ENCODE data around the gene CDH5. TPM values are rescaled to one million over a fixed set of nuclear protein-coding genes. Genes with fewer than 3 reads are reported as not detected.

CDH5 gene
- total and polyA plus RNA-seq, 2 donors from 2014 or later, result 13.9 to 41.3 TPM

DNA sequence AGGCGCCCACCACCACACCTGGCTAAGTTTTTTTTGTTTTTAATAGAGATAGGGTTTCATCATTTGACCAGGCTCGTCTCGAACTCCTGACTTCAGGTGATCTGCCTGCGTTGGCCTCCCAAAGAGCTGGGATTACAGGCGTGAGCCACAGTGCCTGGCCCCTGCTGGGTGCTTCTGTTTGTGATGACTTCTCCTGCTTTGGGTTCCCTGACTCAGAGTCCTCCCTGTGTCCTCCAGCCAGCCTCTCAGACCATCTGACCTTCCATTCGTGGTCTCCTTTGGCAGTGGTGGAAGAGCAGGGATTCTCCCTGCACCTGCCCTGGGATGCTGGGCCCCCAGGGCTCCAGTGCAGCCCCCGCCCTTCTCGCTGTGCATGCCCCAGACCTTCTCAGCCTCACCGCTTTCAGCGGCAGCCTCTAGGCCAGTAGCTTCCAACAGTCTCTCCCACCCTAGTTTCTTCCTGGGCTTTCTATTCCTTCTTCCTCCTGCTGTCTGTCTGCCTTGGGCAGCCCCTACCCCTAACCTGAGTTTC, 73.8 kb downstream of the CDH5 start:
- H3K4me1 ChIP-seq (ENCODE audit: control insufficient read depth in 2 of 3, insufficient read depth in 2 of 3, low read depth in 1 of 3, low read length in 3 of 3), result no peaks in the 10 kb centered on the region
- no peak overlapping the region for H3K9ac ChIP-seq (ENCODE audit: low read length in 3 of 3)
- DNase-seq, result no peak
- intact Hi-C loops (cut with DNase I), result no loop called here
- H3K27ac ChIP-seq (ENCODE audit: low read depth in 2 of 2, low read length in 2 of 2), result no peak overlapping the region
- no peak overlapping the region for H3K4me3 ChIP-seq (ENCODE audit: low read length in 3 of 3)
- H3K9me3 ChIP-seq (ENCODE audit: control insufficient read depth in 2 of 3, insufficient read depth in 1 of 3, low read length in 3 of 3), result no peaks in the 10 kb centered on the region
- TF ChIP-seq, protein P1, sequence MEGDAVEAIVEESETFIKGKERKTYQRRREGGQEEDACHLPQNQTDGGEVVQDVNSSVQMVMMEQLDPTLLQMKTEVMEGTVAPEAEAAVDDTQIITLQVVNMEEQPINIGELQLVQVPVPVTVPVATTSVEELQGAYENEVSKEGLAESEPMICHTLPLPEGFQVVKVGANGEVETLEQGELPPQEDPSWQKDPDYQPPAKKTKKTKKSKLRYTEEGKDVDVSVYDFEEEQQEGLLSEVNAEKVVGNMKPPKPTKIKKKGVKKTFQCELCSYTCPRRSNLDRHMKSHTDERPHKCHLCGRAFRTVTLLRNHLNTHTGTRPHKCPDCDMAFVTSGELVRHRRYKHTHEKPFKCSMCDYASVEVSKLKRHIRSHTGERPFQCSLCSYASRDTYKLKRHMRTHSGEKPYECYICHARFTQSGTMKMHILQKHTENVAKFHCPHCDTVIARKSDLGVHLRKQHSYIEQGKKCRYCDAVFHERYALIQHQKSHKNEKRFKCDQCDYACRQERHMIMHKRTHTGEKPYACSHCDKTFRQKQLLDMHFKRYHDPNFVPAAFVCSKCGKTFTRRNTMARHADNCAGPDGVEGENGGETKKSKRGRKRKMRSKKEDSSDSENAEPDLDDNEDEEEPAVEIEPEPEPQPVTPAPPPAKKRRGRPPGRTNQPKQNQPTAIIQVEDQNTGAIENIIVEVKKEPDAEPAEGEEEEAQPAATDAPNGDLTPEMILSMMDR (IDR thresholded peaks at IDR 0.05; ENCODE audit: borderline replicate concordance, extremely low read depth, insufficient read depth), result no peak
- FAIRE-seq, result no peak
- H3K27me3 ChIP-seq (ENCODE audit: control insufficient read depth, insufficient read depth, low read length), result no peaks in the 10 kb centered on the region
- no peaks in the 10 kb centered on the region for H3K36me3 ChIP-seq (ENCODE audit: control insufficient read depth in 2 of 3, insufficient read depth in 3 of 3, low read length in 3 of 3)

DNA sequence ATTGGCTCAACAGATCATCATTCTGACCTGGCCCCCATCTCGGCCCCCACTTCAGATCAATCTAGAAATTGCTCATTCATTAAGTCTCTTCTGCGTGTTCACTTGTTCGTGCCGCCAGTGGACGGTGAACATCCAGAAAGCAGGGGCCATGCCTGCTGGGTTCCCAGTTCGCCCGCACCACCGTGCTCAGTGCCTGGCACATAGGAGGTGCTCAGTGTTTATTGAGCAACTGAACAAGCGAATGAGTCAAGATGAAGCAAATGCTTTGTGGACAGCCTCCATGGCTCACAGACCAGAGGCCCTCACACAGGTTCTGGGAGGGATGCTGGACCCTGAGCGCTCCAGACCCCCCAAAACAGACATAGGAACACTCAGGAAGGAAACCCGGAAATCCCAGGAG, 74.5 kb downstream of the CDH5 start:
- FAIRE-seq (no peak), DNase-seq (no peak)
- H3K9ac ChIP-seq (ENCODE audit: low read length in 3 of 3), result no peak overlapping the region
- intact Hi-C loops (cut with DNase I), result no loop called here
- H3K27me3 ChIP-seq (ENCODE audit: control insufficient read depth, insufficient read depth, low read length), result no peaks in the 10 kb centered on the region
- no peak overlapping the region for H3K4me3 ChIP-seq (ENCODE audit: low read length in 3 of 3)
- no peaks in the 10 kb centered on the region for H3K36me3 ChIP-seq (ENCODE audit: control insufficient read depth in 2 of 3, insufficient read depth in 3 of 3, low read length in 3 of 3)
- no peaks in the 10 kb centered on the region for H3K9me3 ChIP-seq (ENCODE audit: control insufficient read depth in 2 of 3, insufficient read depth in 1 of 3, low read length in 3 of 3)
- TF ChIP-seq, protein P1 (IDR thresholded peaks at IDR 0.05; ENCODE audit: borderline replicate concordance, extremely low read depth, insufficient read depth), result no peak
- no peaks in the 10 kb centered on the region for H3K4me1 ChIP-seq (ENCODE audit: control insufficient read depth in 2 of 3, insufficient read depth in 2 of 3, low read depth in 1 of 3, low read length in 3 of 3)
- H3K27ac ChIP-seq (ENCODE audit: low read depth in 2 of 2, low read length in 2 of 2), result no peak overlapping the region

DNA sequence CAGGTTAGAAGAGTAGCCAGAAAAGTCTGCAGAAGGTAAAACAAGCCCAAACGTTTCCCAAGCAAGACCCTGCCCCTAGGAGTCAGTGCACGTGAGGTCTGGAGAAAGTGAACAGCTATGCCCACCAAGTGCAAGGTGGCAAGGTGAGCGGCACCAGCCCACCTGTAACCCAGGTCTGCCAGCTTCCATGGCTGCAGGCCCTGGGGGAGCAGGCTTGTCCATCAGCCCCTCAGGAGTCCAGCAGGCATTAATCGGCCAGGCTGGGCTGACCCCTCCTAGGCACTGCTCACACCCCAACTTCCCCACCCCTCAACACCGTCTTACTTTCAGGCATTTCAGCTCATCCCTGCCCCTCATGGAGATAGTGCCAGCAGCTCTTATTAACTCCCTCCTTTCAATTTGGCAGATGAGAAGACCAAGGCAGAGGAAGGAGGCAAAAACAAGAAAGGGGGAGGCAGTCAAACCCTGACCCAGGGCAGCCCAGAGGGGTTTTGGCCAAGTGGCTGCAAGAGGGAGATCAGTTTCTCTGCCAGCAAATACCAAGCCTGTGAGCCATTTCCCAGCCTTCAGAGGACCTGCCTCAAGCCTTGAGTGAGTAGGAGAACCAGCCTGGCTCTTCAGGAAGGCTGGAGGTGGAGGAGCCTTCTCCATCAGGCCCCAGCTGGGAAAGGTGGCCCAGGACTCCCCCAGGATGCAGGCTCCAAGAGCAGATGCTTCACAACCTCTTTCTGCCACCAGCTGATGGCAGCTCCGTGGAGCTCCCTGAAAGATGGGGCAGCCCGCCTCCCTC, 75.3 kb downstream of the CDH5 start:
- DNase-seq, result no peak

More for the DNA sequence above, 75.3 kb downstream of the CDH5 start:
- no peak overlapping the region for H3K27ac ChIP-seq (ENCODE audit: low read depth in 2 of 2, low read length in 2 of 2)
- no peak overlapping the region for H3K9ac ChIP-seq (ENCODE audit: low read length in 3 of 3)
- intact Hi-C loops (cut with DNase I), result no loop called here
- no peaks in the 10 kb centered on the region for H3K4me1 ChIP-seq (ENCODE audit: control insufficient read depth in 2 of 3, insufficient read depth in 2 of 3, low read depth in 1 of 3, low read length in 3 of 3)
- no peaks in the 10 kb centered on the region for H3K9me3 ChIP-seq (ENCODE audit: control insufficient read depth in 2 of 3, insufficient read depth in 1 of 3, low read length in 3 of 3)
- no peak overlapping the region for H3K4me3 ChIP-seq (ENCODE audit: low read length in 3 of 3)
- no peak for FAIRE-seq
- H3K36me3 ChIP-seq (ENCODE audit: control insufficient read depth in 2 of 3, insufficient read depth in 3 of 3, low read length in 3 of 3), result no peaks in the 10 kb centered on the region
- no peaks in the 10 kb centered on the region for H3K27me3 ChIP-seq (ENCODE audit: control insufficient read depth, insufficient read depth, low read length)
- TF ChIP-seq, protein P1 (IDR thresholded peaks at IDR 0.05; ENCODE audit: borderline replicate concordance, extremely low read depth, insufficient read depth), result no peak

Measured in kidney (tissue), 14 donors.